ENCODE data around the gene MELK.

MELK gene

DNA sequence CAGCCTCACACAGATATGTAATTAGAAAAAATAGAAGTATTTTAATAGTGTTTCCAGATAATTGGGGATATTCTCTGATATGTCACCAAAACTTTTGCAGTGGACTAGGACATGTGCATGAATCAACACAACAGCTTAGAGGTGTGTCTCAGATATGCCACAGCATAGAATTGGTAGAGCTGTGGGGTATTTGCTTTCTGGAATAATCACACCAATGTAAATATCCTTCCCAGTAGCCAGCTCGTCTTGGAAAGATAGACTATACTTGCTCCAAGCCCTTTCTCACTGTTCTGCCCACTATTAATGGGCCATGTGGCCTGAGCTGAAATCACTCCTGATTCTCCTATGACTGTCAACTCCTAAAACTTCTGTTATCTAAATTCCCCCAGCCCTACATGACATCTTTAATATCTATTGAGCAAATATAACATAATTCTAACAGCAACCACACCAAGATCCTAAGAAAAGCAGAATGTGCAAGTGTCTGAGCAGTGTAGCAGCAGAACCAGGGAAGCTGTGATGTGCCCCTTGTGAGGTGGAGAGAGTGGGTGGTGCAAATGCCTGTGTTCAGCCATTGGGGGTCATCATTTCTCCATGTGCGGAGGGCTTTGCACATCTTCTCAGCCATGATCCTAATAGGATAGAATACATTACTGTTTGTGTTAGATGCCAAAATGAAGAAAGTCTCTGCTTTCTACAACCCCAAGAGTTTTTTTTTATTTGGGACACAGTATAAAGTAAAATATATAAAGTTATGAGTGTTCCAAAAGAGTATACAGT is 65.0 kb downstream of the MELK start:
- H3K4me3 ChIP-seq (ENCODE audit: control insufficient read depth, low read depth, low read length): no peak overlapping the region
- DNase-seq (ENCODE audit: low read depth): no peak
- TF ChIP-seq, protein P1, sequence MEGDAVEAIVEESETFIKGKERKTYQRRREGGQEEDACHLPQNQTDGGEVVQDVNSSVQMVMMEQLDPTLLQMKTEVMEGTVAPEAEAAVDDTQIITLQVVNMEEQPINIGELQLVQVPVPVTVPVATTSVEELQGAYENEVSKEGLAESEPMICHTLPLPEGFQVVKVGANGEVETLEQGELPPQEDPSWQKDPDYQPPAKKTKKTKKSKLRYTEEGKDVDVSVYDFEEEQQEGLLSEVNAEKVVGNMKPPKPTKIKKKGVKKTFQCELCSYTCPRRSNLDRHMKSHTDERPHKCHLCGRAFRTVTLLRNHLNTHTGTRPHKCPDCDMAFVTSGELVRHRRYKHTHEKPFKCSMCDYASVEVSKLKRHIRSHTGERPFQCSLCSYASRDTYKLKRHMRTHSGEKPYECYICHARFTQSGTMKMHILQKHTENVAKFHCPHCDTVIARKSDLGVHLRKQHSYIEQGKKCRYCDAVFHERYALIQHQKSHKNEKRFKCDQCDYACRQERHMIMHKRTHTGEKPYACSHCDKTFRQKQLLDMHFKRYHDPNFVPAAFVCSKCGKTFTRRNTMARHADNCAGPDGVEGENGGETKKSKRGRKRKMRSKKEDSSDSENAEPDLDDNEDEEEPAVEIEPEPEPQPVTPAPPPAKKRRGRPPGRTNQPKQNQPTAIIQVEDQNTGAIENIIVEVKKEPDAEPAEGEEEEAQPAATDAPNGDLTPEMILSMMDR (conservative IDR thresholded peaks at IDR 0.05; ENCODE audit: control insufficient read depth, insufficient read depth, low read depth, low read length): no peak

- H3K4me3 ChIP-seq (ENCODE audit: control insufficient read depth, low read depth, low read length): no peak overlapping the region
- TF ChIP-seq, protein P1 (conservative IDR thresholded peaks at IDR 0.05; ENCODE audit: control insufficient read depth, insufficient read depth, low read depth, low read length): no peak
- no peak for DNase-seq (ENCODE audit: low read depth)
Measured at GRCh38 chr9:36640771-36641381, 68.2 kb downstream of the MELK start.

DNA sequence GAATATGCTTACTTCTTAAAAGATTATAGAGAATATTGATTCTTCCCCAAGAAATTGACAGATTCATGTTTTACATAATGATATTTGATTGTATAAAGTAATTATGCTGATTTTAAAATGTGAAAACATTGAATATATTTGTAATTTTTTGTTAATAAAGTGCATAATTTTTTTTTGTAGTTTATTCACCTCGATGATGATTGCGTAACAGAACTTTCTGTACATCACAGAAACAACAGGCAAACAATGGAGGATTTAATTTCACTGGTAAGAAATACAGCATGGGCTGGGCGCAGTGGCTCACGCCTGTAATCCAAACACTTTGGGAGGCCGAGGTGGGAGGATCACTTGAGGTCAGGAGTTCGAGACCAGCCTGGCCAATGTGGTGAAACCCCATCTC is 70.1 kb downstream of the MELK start:
- TF ChIP-seq, protein P1 (conservative IDR thresholded peaks at IDR 0.05; ENCODE audit: control insufficient read depth, insufficient read depth, low read depth, low read length): no peak
- no peak for DNase-seq (ENCODE audit: low read depth)
- no peak overlapping the region for H3K4me3 ChIP-seq (ENCODE audit: control insufficient read depth, low read depth, low read length)

- no peak for DNase-seq (ENCODE audit: low read depth)
- no peak overlapping the region for H3K4me3 ChIP-seq (ENCODE audit: control insufficient read depth, low read depth, low read length)
- TF ChIP-seq, protein P1 (conservative IDR thresholded peaks at IDR 0.05; ENCODE audit: control insufficient read depth, insufficient read depth, low read depth, low read length): no peak
Measured at GRCh38 chr9:36656842-36657241, 84.1 kb downstream of the MELK start.

DNA sequence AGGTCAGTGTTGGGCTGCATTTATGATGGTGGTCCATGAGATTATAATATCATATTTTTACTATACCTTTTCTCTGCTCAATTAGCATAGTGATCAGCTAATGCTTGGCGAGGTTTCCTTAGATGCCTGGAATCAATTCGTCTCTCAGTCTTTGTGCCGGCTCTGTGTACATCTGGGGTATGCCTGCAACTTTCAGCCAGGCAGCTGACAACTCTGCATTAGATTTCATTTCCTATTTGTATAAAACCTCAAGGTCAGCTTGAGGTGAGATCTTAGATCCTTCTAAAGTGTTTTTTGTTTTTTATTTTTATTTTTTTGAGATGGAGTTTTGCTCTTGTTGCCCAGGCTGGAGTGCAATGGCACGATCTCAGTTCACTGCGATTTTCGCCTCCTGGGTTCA is 86.8 kb downstream of the MELK start:
- TF ChIP-seq, protein P1 (conservative IDR thresholded peaks at IDR 0.05; ENCODE audit: control insufficient read depth, insufficient read depth, low read depth, low read length): no peak
- no peak overlapping the region for H3K4me3 ChIP-seq (ENCODE audit: control insufficient read depth, low read depth, low read length)
- no peak for DNase-seq (ENCODE audit: low read depth)

- TF ChIP-seq, protein P1 (conservative IDR thresholded peaks at IDR 0.05; ENCODE audit: control insufficient read depth, insufficient read depth, low read depth, low read length): no peak
- H3K4me3 ChIP-seq (ENCODE audit: control insufficient read depth, low read depth, low read length): no peak overlapping the region
- no peak for DNase-seq (ENCODE audit: low read depth)
Measured at GRCh38 chr9:36664806-36665205, 92.1 kb downstream of the MELK start.
